ENCODE data around the gene EYA2.

Gene EYA2

DNA sequence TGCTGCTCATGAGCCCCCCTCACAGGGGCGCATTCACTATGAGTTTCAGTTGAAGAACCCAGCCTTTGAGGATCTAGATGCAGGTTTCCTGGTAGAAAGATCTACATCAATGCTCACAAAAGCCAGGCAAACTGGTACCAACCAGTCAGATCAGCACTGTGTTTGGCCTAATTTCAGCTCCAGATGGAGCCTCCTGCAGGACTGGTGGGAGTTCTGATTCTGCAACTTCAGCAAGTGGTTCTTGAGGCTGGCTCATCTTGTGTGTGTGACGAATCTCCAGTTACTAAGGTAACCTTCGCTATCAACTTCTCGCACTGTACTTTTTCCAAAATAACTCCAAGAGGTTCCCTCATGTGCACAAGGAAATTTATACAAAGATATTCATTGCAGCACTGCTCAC is 343.1 kb downstream of the EYA2 start:
- no peak for DNase-seq
